Measurements from ENCODE around the gene CCDC9. TPM values are rescaled to one million over a fixed set of nuclear protein-coding genes. Genes with fewer than 3 reads are reported as not detected.

The CCDC9 gene
- total and polyA plus RNA-seq, 2 of the 13 experiments (the other 11 are each of a cell fraction or from before 2014, with no cell fraction given), result 2.9 to 6.3 TPM

DNA sequence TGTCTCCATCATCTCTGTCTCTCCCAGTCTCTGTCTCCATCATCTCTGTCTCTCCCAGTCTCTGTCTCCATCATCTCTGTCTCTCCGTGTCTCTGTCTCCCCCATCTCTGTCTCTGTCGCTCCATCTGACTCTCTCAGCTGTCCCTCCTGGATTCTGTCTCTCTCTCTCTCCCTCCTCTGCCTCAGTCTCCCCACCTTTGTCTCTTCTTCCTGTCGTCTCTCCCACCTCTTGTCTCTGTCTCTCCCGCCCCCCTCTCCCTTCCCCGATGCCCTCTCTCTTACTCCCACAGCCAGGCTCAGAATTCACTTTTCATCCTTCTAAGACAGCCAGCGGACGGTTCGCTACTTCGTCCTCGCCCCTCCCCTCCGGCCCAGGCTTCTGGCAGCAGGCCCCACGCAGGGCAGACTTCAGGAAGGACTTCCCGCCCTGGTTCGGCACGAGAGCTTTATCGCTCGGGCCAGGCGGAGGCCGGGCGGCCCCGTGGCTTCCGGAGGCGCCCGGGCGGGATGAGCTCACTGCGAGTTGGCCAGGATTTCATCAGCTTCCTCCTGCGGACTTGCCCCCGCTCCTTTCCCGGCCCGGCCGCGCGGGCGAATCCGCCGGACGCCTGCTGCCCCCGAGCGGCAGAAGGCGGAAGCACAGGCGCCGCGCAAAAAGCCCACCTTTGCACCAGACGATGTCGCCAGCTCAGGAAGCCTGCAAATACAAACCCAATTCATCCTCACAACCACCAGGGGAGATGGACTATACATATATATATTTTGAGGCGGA, 12.4 kb upstream of the CCDC9 start (continued):
- TF ChIP-seq FOXC1 (CRISPR knock-in tag; IDR thresholded peaks at IDR 0.05; ENCODE audit: borderline replicate concordance) (no peak), FOSL2 (CRISPR knock-in tag; IDR thresholded peaks at IDR 0.05) (peak; percentile 85), TSC22D2 (CRISPR knock-in tag; IDR thresholded peaks at IDR 0.05; ENCODE audit: borderline replicate concordance) (peak; percentile 21; the same call in 1 of the 2 replicates), ZNF12 (CRISPR knock-in tag; IDR thresholded peaks at IDR 0.05) (no peak; the same call in 1 of the 2 replicates), ZNF850 (CRISPR knock-in tag; conservative IDR thresholded peaks at IDR 0.05) (no peak), TMF1 (CRISPR knock-in tag; IDR thresholded peaks at IDR 0.05; ENCODE audit: low read depth) (no peak), BRD4 (CRISPR knock-in tag; IDR thresholded peaks at IDR 0.05) (0 out of 2 replicates have a peak, but pooled peaks have one; percentile 50), ZNF460 (CRISPR knock-in tag; IDR thresholded peaks at IDR 0.05; ENCODE audit: borderline replicate concordance) (peak; percentile 46; the same call in 1 of the 2 replicates), HOXA7 (CRISPR knock-in tag; IDR thresholded peaks at IDR 0.05) (0 out of 2 replicates have a peak, but pooled peaks have one; percentile 42), ZNF143 (CRISPR knock-in tag; IDR thresholded peaks at IDR 0.05) (no peak), ATF7-NPFF (CRISPR knock-in tag; IDR thresholded peaks at IDR 0.05; ENCODE audit: low read depth) (peak; percentile 70)
- TF ChIP-seq, protein P1, sequence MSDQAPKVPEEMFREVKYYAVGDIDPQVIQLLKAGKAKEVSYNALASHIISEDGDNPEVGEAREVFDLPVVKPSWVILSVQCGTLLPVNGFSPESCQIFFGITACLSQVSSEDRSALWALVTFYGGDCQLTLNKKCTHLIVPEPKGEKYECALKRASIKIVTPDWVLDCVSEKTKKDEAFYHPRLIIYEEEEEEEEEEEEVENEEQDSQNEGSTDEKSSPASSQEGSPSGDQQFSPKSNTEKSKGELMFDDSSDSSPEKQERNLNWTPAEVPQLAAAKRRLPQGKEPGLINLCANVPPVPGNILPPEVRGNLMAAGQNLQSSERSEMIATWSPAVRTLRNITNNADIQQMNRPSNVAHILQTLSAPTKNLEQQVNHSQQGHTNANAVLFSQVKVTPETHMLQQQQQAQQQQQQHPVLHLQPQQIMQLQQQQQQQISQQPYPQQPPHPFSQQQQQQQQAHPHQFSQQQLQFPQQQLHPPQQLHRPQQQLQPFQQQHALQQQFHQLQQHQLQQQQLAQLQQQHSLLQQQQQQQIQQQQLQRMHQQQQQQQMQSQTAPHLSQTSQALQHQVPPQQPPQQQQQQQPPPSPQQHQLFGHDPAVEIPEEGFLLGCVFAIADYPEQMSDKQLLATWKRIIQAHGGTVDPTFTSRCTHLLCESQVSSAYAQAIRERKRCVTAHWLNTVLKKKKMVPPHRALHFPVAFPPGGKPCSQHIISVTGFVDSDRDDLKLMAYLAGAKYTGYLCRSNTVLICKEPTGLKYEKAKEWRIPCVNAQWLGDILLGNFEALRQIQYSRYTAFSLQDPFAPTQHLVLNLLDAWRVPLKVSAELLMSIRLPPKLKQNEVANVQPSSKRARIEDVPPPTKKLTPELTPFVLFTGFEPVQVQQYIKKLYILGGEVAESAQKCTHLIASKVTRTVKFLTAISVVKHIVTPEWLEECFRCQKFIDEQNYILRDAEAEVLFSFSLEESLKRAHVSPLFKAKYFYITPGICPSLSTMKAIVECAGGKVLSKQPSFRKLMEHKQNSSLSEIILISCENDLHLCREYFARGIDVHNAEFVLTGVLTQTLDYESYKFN (CRISPR knock-in tag; conservative IDR thresholded peaks at IDR 0.05), result peak; percentile 72
- TF ChIP-seq, protein P2, sequence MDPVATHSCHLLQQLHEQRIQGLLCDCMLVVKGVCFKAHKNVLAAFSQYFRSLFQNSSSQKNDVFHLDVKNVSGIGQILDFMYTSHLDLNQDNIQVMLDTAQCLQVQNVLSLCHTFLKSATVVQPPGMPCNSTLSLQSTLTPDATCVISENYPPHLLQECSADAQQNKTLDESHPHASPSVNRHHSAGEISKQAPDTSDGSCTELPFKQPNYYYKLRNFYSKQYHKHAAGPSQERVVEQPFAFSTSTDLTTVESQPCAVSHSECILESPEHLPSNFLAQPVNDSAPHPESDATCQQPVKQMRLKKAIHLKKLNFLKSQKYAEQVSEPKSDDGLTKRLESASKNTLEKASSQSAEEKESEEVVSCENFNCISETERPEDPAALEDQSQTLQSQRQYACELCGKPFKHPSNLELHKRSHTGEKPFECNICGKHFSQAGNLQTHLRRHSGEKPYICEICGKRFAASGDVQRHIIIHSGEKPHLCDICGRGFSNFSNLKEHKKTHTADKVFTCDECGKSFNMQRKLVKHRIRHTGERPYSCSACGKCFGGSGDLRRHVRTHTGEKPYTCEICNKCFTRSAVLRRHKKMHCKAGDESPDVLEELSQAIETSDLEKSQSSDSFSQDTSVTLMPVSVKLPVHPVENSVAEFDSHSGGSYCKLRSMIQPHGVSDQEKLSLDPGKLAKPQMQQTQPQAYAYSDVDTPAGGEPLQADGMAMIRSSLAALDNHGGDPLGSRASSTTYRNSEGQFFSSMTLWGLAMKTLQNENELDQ (CRISPR knock-in tag; IDR thresholded peaks at IDR 0.05; ENCODE audit: borderline replicate concordance), result no peak
- TF ChIP-seq, protein P3, sequence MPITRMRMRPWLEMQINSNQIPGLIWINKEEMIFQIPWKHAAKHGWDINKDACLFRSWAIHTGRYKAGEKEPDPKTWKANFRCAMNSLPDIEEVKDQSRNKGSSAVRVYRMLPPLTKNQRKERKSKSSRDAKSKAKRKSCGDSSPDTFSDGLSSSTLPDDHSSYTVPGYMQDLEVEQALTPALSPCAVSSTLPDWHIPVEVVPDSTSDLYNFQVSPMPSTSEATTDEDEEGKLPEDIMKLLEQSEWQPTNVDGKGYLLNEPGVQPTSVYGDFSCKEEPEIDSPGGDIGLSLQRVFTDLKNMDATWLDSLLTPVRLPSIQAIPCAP (CRISPR knock-in tag; IDR thresholded peaks at IDR 0.05; ENCODE audit: low read depth), result no peak
- TF ChIP-seq, protein P4, sequence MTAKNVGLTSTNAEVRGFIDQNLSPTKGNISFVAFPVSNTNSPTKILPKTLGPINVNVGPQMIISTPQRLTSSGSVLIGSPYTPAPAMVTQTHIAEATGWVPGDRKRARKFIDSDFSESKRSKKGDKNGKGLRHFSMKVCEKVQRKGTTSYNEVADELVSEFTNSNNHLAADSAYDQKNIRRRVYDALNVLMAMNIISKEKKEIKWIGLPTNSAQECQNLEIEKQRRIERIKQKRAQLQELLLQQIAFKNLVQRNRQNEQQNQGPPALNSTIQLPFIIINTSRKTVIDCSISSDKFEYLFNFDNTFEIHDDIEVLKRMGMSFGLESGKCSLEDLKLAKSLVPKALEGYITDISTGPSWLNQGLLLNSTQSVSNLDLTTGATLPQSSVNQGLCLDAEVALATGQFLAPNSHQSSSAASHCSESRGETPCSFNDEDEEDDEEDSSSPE (CRISPR knock-in tag; IDR thresholded peaks at IDR 0.05), result peak; percentile 89
- TF ChIP-seq, protein P5, sequence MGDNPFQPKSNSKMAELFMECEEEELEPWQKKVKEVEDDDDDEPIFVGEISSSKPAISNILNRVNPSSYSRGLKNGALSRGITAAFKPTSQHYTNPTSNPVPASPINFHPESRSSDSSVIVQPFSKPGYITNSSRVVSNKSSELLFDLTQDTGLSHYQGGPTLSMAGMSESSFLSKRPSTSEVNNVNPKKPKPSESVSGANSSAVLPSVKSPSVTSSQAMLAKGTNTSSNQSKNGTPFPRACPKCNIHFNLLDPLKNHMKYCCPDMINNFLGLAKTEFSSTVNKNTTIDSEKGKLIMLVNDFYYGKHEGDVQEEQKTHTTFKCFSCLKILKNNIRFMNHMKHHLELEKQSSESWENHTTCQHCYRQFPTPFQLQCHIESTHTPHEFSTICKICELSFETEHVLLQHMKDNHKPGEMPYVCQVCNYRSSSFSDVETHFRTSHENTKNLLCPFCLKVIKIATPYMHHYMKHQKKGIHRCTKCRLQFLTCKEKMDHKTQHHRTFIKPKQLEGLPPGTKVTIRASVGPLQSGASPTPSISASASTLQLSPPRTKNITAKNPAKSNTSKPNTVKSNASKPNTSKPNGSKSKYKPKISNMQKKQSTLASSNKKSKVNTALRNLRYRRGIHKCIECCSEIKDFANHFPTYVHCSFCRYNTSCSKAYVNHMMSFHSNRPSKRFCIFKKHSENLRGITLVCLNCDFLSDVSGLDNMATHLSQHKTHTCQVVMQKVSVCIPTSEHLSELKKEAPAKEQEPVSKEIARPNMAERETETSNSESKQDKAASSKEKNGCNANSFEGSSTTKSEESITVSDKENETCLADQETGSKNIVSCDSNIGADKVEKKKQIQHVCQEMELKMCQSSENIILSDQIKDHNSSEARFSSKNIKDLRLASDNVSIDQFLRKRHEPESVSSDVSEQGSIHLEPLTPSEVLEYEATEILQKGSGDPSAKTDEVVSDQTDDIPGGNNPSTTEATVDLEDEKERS (CRISPR knock-in tag; IDR thresholded peaks at IDR 0.05), result peak; percentile 85; the same call in 1 of the 2 replicates
